Upper lobe of left lung (tissue), 4 donors: ENCODE results near the gene NSF.

Experiments
- CTCF ChIP-seq, 6 experiments: fragments of 450-650 bp in 4 of 6; fragments of 200-600 bp in 2 of 6; sonication (generic) in 2 of 6; IDR thresholded peaks; one replicate each; pipeline ENCODE4 v1.5.1; 2016 to 2019; ENCODE audit warnings: antibody characterized with exemption in 6 of 6
- EP300 ChIP-seq, 4 donors: sonication (generic); formaldehyde crosslinking; IDR thresholded peaks; one replicate each; pipeline ENCODE4 v1.5.1; 2017; ENCODE audit warnings: antibody characterized with exemption in 4 of 4, control low read depth in 2 of 4

GRCh38 chr17:46796956-46797530 is 206.6 kb downstream of the NSF start:
- TF ChIP-seq EP300 (IDR thresholded peaks at IDR 0.05) (no peak), CTCF (IDR thresholded peaks at IDR 0.05) (no peak)
